ENCODE data around the gene SHD. TPM values are rescaled to one million over a fixed set of nuclear protein-coding genes. Genes with fewer than 3 reads are reported as not detected.

The SHD gene
- total RNA-seq, 4 donors from 2014 or later = 0.19 TPM; not detected in 3

- TF ChIP-seq CTCF (IDR thresholded peaks at IDR 0.05) = no peak
- DNase-seq (ENCODE audit: low spot score) (no peak), ATAC-seq (ENCODE audit: low FRiP score) (no peak)
Observed at GRCh38 chr19:4304538-4305256, 25.6 kb downstream of the SHD start, which contains the start of gene FSD1. TSS of gene FSD1 (plus strand) at chr19:4304598. CDS start at chr19:4304747, 149 bp downstream.

- no peak for TF ChIP-seq CTCF (IDR thresholded peaks at IDR 0.05)
- DNase-seq (ENCODE audit: low spot score) (no peak), ATAC-seq (ENCODE audit: low FRiP score) (no peak)
Observed at GRCh38 chr19:4305257-4305612, 26.2 kb downstream of the SHD start.

GRCh38 chr19:4305659-4306058 is 26.6 kb downstream of the SHD start:
- no peak for TF ChIP-seq CTCF (IDR thresholded peaks at IDR 0.05)
- ATAC-seq (ENCODE audit: low FRiP score) (no peak), DNase-seq (ENCODE audit: low spot score) (no peak)

DNA sequence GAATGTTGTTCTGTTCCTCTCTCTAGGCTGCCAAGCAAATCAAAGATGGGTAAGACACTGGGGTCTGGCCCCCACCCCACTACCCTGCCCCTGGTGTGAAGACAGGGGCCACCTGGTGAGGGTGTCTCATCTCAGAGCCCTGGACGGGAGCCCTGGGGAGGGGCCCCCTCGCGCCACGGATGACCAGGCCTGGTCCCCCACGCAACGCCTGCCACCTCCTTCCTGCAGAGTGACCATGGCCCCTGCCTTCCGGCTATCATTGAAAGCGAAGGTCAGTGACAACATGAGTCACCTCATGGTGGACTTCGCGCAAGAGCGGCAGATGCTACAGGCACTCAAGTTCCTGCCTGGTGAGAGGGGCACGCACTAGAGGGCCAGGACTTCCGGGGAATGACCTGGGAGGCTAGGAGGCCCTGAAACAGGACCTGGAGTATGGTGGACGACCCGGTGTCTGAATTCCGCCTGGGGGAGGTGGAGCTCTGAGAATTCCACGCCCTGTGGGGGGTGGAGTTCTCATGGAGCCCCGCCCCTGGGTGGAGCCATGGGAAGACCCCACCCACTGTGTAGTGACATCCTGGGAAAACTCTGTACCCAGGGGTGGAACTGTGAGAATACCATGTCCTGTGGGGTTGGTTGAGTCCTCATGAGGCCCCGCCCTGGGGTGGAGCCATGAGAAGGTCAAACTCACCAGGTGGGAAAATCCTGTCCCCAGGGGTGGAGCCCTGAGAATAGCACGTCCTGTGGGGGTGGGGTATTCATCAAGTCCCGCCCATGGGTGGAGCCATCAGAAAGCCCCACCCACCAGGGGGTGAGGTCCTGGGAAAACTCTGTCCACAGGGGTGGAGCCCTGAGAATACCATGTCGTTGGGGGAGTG is 31.4 kb downstream of the SHD start:
- TF ChIP-seq CTCF (IDR thresholded peaks at IDR 0.05) = no peak
- peak; percentile 14 for ATAC-seq (ENCODE audit: low FRiP score)
- no peak for DNase-seq (ENCODE audit: low spot score)

DNA sequence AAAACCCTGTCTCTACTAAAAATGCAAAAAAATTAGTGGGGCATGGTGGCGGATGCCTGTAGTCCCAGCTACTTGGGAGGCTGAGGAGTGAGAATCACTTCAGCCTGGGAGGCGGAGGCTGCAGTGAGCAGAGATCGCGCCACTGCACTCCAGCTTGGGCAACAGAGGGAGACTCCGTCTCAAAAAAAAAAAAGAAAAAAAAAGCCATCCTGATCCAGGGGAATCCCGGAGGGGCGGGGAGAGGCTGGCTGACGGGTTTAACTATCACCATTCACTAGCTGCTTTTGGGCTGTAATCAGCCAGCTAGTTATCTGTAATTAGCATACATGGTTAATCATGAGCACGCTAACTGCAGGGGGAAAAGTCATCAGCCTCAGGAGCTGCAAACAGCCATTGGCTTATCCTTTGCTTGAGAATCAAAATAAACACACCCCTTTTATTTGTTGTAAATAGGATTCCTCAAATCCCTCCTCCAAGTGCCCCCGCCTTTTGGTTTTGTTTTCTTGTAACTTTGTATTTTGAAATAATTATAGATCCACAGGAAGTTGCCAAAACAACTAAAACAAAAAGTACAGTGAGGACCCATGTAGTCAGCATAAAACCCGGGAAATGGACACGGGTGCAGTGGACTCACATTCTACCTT is 34.9 kb downstream of the SHD start:
- no peak for DNase-seq (ENCODE audit: low spot score)
- TF ChIP-seq CTCF (IDR thresholded peaks at IDR 0.05) = no peak
- ATAC-seq (ENCODE audit: low FRiP score) = no peak

- TF ChIP-seq CTCF (IDR thresholded peaks at IDR 0.05) = no peak
- no peak for ATAC-seq (ENCODE audit: low FRiP score)
- no peak for DNase-seq (ENCODE audit: low spot score)
Observed at GRCh38 chr19:4316956-4317355, 37.9 kb downstream of the SHD start.

Measured in omental fat pad (tissue), 4 donors.